Forelimb muscle (tissue), 1 donor: ENCODE results near the gene DDX23. TPM values are rescaled to one million over a fixed set of nuclear protein-coding genes. Genes with fewer than 3 reads are reported as not detected.
A peak's percentile ranks its signal among the peaks of the same experiment; 100 is the strongest.
"Not testable (repeated sequence)": the region's sequence is repeated elsewhere in the genome, so short reads cannot be mapped to it uniquely, and the experiment has no call there.

Experiments used
- DNase-seq: peaks from one replicate; pipeline ENCODE4 v3.0.0-alpha.2; 2013; ENCODE audit warnings: low read depth
- polyA plus RNA-seq: library from polyadenylated mRNA; unstranded; fragments of 120-200 nt; gene quantifications from one replicate; pipeline ENCODE4 v1.2.1, GENCODE V29; 2013; ENCODE audit not compliant: insufficient read length

Gene DDX23
- 67.3 TPM for polyA plus RNA-seq

DNA sequence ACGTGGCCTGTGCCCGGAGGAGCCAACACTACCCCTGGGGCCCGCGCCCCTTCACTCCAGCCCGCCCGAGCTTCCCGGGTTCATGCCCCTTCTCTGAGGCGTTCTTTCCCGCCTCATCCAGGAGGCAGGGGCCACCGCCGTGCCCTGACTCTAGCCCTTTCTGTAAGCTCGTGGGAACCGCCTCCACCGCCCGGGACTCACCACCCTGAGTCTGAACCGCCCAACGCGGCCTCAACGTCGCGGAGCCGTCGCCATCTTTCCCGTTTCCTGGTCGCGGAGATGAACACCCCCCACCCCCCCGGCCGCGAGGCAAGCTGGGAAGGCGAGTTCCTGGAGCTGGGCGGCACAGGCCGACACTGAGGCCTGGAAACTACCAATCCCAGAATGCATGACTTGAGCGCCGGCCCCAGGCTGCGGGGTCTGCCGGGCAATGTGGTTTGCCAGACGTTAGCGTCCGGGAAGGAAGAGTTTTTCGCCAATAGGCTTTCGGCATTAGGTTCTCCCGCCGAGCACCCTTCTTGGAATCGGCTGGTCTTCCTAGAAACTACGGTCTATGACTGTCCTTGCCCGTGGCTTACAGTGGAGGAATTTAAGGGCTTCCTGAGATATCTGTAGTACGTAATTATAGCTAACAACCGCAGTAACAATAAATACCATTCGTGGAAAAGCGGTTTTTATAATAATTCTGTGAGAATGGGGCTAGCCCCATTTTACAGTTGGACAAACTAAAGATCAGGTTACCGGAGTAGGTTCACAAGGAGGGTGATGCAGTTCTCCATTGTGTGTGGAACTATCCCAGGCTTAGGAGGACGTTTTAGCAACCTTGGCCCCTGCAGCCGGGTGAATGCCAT is at the start of gene DDX23:
Gene DDX23, minus strand, starts transcription at position 281 of the 851 bp plus-strand sequence. CDS start 6,381 bp downstream, outside the sequence.
- DNase-seq = peak; percentile 94

DNA sequence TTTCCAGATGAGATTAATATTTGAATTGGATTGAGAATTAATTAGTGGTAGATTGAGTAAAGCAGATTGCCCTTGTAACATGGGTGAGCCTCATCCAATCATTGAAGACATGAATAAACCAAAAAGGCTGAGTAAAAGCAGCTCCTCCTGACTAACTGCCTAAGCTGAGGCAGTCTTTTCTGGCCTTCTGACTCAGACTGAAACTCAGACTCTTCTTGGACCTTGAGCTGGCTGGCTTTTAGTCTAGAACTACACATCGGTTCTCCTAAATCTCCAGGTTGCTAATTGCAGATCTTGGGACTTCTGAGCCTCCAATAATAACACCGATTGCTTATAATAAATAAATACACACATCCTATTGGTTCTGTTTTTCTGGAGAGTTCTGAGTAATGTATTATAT is 49.3 kb upstream of the DDX23 start:
- DNase-seq = no peak

DNA sequence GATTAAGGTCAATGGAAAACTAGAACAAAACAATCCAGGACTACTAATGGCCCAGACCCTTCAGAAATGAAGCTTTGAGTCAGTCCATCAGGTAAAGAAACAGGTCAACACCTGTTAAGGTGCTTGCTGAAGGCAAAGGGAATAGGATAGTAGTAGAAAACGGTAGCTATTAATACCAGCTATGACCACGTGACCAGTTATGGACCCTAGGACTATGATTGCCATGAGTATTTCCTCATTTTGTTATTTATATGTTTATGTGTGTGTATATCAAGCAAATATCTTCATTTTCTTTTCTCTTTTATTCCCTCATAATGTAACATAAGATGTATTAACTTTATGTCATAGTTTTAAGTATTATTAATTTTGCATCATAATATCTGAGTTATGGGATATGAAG is 47.7 kb upstream of the DDX23 start:
- DNase-seq = no peak

DNA sequence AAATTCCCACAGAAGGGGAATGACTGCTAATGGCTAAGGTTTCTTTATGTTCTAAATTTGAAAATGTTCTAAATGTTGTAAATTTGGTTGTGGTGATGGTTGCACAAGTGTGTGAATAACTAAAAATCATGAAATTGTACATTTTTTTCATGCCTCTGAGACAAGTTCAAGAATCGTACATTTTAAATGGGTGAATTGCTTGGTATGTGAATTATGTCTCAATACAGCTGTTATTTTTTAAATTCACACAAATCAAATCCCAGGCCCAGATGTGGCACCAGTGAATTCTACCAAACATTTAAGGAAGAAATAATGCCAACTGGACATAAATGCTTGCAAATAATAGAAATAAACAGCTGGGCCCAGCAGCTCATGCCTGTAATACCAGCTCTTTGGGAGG is 42.3 kb upstream of the DDX23 start:
- no peak for DNase-seq

DNA sequence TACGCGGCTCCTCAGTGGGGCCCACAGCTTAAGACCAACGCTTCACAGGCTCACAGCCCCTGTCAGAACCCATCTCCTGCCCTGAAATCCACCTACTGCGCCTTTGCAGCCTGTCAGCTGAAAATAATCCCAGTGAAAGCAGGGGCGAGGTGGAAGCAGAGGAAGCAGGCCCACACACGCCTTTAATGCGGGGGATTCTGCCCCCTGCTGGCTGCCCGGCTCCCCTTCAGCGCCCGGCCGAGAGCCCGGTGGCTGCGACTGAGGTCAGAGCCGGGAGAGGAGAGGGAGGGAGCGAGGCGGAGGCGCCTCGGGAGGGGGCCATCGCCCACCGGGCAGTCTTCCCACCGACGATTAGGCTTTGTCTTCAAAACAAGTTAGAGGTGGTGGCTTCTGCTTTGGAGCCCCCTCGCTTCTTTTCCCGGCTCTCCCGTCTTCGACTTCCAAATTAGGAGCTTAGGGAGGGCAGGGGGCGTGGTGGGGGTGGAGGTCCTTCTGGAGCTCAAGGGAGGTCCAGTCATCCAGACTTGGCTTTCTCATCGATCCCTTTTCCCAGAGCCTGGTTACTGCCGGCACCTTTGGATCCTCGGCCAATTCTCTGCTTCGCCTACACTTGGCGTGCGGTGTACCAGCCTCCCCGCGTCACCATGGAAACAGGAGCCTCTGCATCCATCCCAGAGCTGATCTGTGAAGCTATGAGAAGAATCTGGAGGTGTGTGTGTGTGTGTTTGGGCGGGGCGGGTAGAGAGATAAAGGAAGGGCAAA is 38.9 kb upstream of the DDX23 start:
- peak; percentile 20 for DNase-seq

DNA sequence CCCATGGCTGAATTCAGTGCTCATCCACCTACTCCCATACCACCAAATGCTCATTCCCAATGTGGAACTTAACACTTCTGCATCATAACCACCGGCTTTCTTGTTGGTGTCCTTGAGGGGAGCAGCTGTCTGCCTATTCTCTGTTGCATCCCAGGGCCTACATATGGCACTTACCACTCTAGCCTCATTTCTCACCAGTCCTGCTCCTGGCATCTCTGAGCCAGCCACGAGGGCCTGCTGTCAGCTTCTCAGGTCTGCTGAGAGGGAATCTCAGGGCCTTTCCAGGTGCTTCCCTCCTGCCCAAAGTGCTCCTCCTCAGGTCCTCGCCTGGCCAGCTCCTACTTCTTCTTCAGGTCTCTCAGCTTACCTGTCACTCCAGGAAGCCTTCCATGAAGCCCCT is 37.7 kb upstream of the DDX23 start:
- DNase-seq = no peak

DNA sequence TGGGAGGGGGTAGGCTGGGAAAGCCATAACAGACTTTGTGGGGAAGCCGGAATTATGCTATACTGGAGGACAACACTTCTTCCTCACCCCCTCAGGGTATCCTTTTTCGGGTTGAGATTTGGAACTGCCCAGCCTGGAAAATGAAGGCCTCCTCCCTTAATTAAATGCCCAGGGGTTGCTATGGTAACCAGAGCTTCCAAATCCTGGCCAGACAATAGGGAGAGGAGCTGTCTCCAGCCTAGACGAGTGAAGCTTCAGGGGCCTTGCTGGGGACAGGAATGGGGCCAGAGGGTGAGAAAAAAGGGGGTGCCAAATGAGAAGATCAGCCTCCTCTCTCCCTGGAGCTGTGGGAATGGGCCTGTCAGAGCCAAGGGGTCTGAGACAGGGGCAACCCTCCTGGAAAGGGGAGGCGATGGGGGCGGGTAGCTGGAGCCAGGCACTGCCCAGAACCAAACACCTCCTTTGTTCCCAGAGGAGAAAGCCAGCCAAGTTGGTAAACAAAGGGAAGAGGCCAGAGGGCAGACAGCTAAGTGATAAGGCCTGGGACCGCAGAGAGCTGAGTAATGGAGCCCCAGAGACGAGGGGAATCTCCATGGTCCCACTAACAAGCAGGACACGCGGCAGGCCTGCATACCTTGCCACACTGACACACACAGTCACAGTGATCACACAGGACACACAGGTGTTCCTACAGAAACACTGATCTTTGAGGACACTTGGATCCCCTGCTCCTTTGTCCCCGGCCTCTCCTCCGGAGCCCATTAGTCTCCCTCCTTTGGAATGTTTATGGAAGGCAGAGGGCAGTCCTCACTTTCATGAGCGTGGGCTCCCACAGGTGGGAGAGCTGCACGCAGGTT is 31.6 kb upstream of the DDX23 start:
- DNase-seq = no peak

DNA sequence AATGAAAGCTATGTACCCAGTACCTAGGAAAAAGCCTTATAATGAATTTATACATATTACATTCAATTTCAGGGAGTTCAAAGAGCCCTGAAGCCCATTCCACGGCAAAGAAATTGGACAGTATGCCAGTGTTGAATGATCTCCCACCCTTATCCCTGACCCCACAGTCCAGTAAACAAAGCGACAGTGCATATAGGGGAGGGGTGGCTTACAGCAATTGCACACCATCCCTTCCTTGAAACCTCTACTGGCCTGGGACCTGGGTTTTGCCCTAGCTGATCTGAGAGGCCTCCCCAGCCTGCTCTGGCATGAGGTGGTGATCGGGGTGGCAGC is 31.0 kb upstream of the DDX23 start:
- DNase-seq = no peak

DNA sequence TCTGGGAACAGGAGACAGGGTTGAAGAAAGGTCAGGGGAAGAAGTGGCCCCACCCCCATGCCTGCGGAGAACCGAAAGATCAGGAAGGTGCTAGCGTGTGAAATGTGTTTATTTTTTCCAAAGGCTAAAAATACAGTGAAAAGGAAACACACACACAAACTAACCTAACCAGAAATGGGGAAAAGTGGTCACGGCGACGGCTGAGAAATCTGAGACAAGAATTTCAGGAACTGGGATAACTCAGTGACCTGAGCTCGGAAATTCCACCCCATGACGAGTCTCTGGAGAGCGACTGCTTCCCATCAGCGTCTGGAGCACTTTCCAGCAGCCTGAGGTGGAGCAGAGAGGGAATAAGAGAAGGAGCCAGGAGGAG is 30.3 kb upstream of the DDX23 start:
- DNase-seq = no peak

DNA sequence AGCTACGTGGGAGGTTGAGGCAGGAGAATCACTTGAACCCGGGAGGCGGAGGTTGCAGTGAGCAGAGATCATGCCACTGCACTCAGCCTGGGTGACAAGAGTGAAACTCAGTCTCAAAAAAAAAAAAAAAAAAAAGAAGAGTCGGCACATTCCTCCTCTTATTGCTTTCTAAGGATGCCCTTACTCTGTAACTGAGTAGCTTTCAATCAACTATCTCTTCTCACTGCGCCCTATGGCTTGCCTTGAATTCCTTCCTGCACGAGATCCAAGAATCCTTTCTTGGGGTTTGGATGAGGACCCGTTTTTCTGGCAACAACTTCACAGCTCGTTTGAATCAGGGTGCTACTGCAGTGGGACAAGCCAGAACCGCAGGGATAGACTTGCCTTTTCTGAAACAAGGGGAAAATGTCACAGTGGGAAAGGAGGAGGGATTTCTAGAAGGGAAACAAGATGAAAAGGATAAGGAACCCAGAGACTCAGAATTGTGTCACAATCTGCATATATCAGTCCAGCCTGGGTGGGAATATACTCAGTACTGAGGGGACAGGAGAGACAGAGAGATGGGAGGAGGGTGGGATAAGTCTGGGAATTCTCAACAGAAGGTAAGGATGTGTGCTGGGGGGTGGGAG is 29.8 kb upstream of the DDX23 start:
- DNase-seq = no peak

DNA sequence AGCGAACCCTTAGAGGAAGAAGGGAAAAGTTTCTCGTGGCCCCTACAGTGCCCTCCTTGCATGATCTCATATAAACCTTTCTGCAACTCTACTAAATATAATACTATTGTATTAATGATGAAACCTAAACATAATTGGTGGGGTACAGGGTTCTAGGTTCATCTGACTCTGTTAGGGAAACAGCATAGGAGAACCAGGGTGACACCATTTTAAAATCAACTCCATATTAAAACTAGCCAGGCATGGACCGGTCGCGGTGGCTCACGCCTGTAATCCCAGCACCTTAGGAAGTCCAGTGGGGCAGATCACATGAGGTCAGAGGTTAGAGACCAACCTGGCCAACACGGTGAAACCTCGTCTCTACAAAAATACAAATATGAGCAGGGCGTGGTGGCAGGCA is 28.7 kb upstream of the DDX23 start:
- no peak for DNase-seq

DNA sequence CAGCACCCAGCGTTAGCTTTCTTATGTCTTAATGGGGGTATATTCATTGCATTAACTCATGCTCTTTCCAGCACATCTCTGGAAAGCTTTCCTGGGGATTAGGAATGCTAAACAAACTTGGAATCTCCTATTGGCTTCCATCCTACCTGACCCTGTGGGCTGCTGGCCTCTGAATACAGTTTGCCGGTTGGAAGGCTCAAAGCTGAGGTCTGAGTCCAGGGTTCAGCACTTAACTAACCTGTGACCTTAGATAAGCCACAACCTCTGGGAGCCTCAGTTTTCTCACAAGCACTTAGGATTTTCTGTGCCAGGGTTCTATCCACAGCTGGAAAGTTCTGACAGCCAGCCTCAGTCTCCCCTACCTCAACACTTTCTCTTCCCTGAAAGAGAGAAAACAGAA is 26.6 kb upstream of the DDX23 start:
- no peak for DNase-seq

DNA sequence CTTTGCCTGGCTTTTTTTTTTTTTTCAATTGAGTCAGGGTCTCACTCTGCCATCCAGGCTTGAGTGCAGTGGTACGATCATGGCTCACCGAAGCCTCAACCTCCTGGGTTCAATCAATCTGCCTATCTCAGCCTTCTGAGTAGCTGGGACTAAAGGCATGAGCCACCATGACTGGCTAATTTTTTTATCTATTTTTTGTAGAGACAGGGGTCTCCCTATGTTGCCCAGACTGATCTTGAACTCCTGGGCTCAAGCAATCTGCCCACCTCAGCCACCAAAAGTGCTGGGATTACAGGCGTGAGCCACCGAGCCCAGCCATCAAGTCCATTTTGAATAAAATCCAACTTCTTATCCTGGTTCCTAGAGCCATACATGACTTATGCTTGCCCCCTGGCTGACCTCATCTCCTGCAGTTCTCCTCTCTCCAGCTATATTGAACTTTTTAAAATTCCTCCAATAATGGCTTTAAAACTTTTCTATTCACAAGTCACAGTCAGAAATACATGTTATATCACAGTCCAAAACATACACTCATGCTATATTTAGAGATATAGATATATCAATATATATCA is 24.1 kb upstream of the DDX23 start:
- no peak for DNase-seq

DNA sequence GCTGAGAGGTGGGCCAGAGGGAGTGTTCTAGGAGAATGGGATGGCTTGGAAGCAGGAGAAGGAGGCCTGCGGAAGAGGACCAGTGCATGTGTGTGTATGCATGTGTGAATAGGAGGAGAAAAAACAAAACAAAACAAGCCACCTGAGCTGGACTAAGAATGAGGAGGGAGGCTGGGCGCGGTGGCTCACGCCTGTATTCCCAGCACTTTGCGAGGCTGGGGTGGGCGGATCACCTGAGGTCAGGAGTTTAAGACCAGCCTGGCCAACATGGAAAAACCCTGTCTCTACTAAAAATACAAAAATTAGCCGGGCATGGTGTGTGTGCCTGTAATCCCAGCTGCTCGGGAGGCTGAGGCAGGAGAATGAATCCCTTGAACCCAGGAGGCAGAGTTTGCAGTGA is 21.6 kb upstream of the DDX23 start:
- DNase-seq = not testable (repeated sequence)

DNA sequence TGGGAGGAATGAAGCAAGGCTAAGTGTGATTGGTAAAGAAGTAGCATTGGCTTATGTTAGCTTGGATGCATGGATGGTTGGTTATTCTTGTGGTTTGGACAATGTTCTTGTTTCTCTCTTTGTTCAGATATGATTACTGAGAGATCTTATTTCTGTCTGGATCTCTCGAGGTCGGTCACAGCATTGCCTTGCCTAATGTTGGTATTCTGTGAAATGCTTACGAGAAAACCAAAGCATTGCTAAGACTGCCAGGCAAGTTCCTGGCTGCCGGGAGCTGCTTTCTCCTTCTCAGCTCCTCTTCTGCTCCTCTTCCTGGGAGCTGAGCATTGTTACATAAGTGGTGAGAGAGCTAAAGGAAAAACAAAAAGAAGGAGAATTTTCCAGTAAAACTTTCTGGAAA is 21.1 kb upstream of the DDX23 start:
- DNase-seq = no peak

DNA sequence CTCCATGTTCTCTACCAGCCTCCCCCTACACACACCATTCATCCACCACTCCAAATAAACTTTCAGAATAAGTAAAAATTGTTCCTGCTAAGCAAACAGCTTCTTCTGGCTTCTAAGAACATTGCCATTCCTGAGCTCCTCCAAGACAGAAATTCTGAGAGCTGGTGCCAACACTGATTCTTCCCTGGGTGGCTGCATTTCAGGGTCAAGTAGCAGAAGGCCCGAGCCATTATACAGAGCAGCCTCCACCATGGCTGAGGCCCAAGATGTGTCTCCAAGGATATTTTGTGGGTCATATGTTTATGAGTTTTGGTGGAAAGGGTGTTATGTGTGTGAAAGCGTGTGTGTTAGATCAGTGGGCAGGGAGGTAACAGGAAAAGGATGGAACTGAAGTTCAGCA is 17.2 kb upstream of the DDX23 start:
- no peak for DNase-seq

DNA sequence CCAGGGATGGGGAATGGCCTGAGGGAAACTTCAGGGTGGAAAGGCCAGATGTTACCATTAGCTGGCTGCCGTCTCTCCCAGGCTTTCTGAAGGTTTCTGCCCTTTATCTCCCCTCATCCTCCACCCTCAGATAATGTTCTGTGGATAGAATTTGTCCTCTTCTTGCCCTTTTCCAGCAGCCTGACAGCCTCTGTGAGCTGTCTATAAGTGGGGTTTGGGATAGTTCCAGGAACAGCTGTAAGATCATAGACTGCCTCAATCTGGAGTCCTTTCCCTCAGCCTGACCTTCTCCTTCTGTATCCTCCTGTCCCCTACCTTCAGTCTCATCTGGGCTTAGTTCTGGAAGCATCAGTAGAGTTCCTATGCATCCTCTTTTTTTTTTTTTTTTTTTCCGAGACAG is 16.5 kb upstream of the DDX23 start:
- DNase-seq = no peak

DNA sequence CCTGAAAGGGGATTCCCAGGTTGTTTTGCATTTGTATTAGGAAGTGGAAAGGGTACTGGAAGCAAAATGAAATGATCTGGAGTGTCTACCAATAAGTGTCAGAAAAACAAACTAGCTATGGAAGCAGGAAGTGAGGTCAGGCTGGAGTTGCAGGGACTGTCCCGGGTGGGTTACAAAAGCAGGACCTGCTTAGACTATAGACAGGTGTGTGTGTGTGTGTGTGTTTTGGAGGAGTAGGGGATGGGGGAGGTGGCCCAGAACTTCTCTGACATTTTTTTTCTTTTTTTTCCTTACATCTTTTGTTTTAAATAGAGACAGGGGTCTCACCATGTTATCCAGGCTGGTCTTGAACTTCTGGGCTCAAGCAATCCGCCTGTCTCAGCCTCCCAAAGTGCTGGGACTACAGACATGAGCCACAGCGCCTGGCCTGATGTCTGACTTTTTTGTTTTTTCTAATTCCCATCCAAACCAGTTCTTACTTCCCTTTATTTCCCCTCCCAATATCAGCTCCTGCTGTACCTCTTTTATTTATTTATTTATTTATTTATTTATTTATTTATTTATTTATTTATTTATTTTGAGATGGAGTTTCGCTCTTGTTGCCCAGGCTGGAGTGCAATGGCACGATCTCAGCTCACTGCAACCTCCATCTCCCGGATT is 14.2 kb upstream of the DDX23 start:
- DNase-seq = no peak

DNA sequence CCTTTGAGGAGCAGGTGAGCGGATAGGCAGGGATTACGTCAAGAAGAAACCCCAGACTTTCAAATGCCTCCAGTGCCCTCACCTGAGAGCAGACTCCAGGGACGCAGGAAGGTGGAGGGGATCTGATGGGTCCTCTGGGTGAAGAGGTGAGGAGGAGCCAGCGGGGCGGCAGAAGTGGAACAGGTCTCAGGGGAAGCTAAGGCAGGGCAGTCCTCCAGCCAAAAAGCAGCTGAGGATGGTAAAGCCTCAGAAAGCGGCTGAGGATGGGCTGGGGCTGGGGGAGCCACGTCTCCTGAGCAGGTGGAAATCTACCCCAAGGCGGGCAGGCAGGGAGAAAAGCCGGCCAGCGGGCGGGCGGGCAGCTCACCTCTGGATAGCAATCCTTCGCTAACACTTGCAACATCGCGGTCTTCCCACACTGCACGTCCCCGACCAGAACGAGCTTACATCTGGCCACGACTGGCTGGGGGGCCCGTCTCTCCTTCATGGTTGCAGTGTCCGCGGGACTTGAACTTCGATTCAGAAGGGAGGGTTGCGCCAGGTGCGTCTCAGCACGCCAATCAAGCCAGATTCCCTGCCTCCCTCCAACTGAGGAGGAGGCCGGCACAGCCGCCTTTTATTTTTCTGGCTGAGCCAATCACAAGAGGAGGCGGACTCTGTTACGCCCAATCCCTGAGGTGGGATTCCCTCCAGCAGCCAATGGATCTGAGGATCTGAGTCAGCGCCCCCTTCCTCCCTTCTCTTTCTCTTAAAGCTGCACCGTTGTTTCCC is 13.5 kb upstream of the DDX23 start, which contains the start of gene RND1:
Gene RND1, minus strand, starts transcription at position 590 of the 771 bp plus-strand sequence. Its CDS starts 103 bp downstream, at position 487.
- DNase-seq = peak; percentile 91

DNA sequence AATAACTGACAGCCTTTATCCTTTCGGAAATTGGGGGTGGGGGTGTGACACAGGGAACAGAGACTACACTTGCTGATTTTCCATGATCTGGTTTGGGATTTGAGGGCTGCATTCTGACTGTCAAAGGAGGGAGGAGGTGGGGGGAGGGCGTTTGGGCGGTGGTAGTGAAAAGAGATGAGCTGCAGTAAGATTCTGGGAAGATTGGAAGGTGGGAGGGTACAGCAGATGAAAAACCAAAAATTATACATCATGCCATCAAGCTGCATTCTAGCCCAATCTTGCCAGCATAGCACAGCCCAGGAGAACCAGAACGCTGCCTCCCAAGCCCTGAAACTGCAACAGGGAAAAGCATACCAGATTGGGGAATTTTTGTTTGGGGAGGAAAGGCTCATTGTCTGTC is 11.3 kb upstream of the DDX23 start:
- DNase-seq = no peak
